GM23338 (cell line): ENCODE data around the gene PROS1.

Source experiments
- EZH2phosphoT487 ChIP-seq: fragments of 200-600 bp; sonication (generic); IDR thresholded peaks from one replicate; pipeline ENCODE4 v1.8.1; 2018; ENCODE audit warnings: antibody characterized with exemption; ENCODE audit not compliant: unreplicated experiment
- POLR2AphosphoS5 ChIP-seq: IDR thresholded peaks from 2 replicates; pipeline ENCODE4 v1.6.1; 2016; ENCODE audit warnings: antibody characterized with exemption, low read depth
- TF ChIP-seq, protein P1 (sequence below), 2 experiments: fragments of 200-600 bp in 1 of 2; sonication (generic) in 1 of 2; conservative IDR thresholded peaks; 2 replicates each; pipeline versions ENCODE4 v1.5.1 to v1.6.1; 2016 to 2017; ENCODE audit warnings: antibody characterized with exemption in 2 of 2, low read depth in 2 of 2, mild to moderate bottlenecking in 2 of 2, moderate library complexity in 1 of 2
- TF ChIP-seq, protein P2 (sequence below): IDR thresholded peaks from one replicate; pipeline ENCODE4 v1.6.1; 2018; ENCODE audit warnings: antibody characterized with exemption; ENCODE audit not compliant: unreplicated experiment

GRCh38 chr3:93962798-93963197, 10.9 kb downstream of the PROS1 start:
- TF ChIP-seq, protein P1, sequence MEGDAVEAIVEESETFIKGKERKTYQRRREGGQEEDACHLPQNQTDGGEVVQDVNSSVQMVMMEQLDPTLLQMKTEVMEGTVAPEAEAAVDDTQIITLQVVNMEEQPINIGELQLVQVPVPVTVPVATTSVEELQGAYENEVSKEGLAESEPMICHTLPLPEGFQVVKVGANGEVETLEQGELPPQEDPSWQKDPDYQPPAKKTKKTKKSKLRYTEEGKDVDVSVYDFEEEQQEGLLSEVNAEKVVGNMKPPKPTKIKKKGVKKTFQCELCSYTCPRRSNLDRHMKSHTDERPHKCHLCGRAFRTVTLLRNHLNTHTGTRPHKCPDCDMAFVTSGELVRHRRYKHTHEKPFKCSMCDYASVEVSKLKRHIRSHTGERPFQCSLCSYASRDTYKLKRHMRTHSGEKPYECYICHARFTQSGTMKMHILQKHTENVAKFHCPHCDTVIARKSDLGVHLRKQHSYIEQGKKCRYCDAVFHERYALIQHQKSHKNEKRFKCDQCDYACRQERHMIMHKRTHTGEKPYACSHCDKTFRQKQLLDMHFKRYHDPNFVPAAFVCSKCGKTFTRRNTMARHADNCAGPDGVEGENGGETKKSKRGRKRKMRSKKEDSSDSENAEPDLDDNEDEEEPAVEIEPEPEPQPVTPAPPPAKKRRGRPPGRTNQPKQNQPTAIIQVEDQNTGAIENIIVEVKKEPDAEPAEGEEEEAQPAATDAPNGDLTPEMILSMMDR (conservative IDR thresholded peaks at IDR 0.05; ENCODE audit: low read depth in 2 of 2): no peak
- TF ChIP-seq, protein P2, sequence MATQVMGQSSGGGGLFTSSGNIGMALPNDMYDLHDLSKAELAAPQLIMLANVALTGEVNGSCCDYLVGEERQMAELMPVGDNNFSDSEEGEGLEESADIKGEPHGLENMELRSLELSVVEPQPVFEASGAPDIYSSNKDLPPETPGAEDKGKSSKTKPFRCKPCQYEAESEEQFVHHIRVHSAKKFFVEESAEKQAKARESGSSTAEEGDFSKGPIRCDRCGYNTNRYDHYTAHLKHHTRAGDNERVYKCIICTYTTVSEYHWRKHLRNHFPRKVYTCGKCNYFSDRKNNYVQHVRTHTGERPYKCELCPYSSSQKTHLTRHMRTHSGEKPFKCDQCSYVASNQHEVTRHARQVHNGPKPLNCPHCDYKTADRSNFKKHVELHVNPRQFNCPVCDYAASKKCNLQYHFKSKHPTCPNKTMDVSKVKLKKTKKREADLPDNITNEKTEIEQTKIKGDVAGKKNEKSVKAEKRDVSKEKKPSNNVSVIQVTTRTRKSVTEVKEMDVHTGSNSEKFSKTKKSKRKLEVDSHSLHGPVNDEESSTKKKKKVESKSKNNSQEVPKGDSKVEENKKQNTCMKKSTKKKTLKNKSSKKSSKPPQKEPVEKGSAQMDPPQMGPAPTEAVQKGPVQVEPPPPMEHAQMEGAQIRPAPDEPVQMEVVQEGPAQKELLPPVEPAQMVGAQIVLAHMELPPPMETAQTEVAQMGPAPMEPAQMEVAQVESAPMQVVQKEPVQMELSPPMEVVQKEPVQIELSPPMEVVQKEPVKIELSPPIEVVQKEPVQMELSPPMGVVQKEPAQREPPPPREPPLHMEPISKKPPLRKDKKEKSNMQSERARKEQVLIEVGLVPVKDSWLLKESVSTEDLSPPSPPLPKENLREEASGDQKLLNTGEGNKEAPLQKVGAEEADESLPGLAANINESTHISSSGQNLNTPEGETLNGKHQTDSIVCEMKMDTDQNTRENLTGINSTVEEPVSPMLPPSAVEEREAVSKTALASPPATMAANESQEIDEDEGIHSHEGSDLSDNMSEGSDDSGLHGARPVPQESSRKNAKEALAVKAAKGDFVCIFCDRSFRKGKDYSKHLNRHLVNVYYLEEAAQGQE: no peak
- TF ChIP-seq EZH2phosphoT487 (no peak), POLR2AphosphoS5 (no peak)
